Neural cell (in vitro differentiated cells): Measurements from ENCODE around the gene CYCS. TPM values are rescaled to one million over a fixed set of nuclear protein-coding genes. Genes with fewer than 3 reads are reported as not detected.

Source experiments
- H2AFZ ChIP-seq: fragments of 200-600, 300-800 bp; sonication (generic), shearing (Covaris generic); 2 replicates; pipeline ENCODE4 v1.6.0; 2014; ENCODE audit warnings: low read depth, mild to moderate bottlenecking, antibody characterized with exemption, low read length, moderate library complexity
- H3F3A ChIP-seq: fragments of 200-600 bp; shearing (Covaris generic); 2 replicates; pipeline ENCODE4 v1.6.1; 2016; ENCODE audit warnings: mild to moderate bottlenecking, moderate library complexity, mixed read lengths, antibody characterized with exemption, low read length; ENCODE audit not compliant: insufficient read depth, poor library complexity, severe bottlenecking
- H3K27ac ChIP-seq: fragments of 200-600, 300-800 bp; sonication (generic), shearing (Covaris generic); 2 replicates; pipeline ENCODE4 v1.5.1; 2014; ENCODE audit warnings: mild to moderate bottlenecking, low read length, moderate library complexity
- H3K27me3 ChIP-seq: fragments of 300-800, 200-600 bp; sonication (generic), shearing (Covaris generic); 2 replicates; pipeline ENCODE4 v1.6.0; 2014; ENCODE audit warnings: mild to moderate bottlenecking, low read depth, low read length, moderate library complexity; ENCODE audit not compliant: insufficient read depth
- H3K36me3 ChIP-seq: fragments of 300-800, 200-600 bp; sonication (generic), shearing (Covaris generic); 2 replicates; pipeline ENCODE4 v1.5.1; 2014; ENCODE audit warnings: mild to moderate bottlenecking, antibody characterized with exemption, low read length, moderate library complexity; ENCODE audit not compliant: insufficient read depth
- H3K4me2 ChIP-seq: fragments of 300-800, 200-600 bp; sonication (generic), shearing (Covaris generic); 2 replicates; pipeline ENCODE4 v1.6.0; 2014; ENCODE audit warnings: mild to moderate bottlenecking, low read length
- H3K4me3 ChIP-seq: fragments of 300-800, 200-600 bp; sonication (generic), shearing (Covaris generic); 2 replicates; pipeline ENCODE4 v1.5.1; 2014; ENCODE audit warnings: mild to moderate bottlenecking, low read length, moderate library complexity
- H3K79me2 ChIP-seq: fragments of 200-600 bp; shearing (Covaris generic); replicated peaks from 2 replicates; pipeline ENCODE4 v1.6.0; 2014; ENCODE audit warnings: mild to moderate bottlenecking, low read length, moderate library complexity; ENCODE audit not compliant: insufficient read depth
- H3K9ac ChIP-seq: fragments of 300-800, 200-600 bp; sonication (generic), shearing (Covaris generic); 2 replicates; pipeline ENCODE4 v1.6.1; 2016; ENCODE audit warnings: mild to moderate bottlenecking, low read length, mixed read lengths
- H3K9me2 ChIP-seq: fragments of 200-600 bp; shearing (Covaris generic); 2 replicates; pipeline ENCODE4 v1.6.1; 2016; ENCODE audit warnings: mild to moderate bottlenecking, low read length, mixed read lengths; ENCODE audit not compliant: insufficient read depth
- H3K9me3 ChIP-seq: fragments of 200-600, 300-800 bp; sonication (generic), shearing (Covaris generic); 2 replicates; pipeline ENCODE4 v1.6.1; 2016; ENCODE audit warnings: mild to moderate bottlenecking, mixed run types, low read length, moderate library complexity, mixed read lengths
- H4K20me1 ChIP-seq: fragments of 200-600 bp; shearing (Covaris generic); 2 replicates; pipeline ENCODE4 v1.6.1; 2016; ENCODE audit warnings: mild to moderate bottlenecking, mixed run types; ENCODE audit not compliant: insufficient read depth
- EZH2 ChIP-seq: fragments of 200-600, 300-800 bp; shearing (Covaris generic), sonication (generic); IDR thresholded peaks from 2 replicates; pipeline ENCODE4 v1.6.1; 2014; ENCODE audit warnings: antibody characterized with exemption, low read length, borderline replicate concordance, mild to moderate bottlenecking; ENCODE audit not compliant: insufficient read depth, poor library complexity, severe bottlenecking
- MXI1 ChIP-seq: fragments of 450-650 bp; conservative IDR thresholded peaks from 2 replicates; pipeline ENCODE4 v1.6.1; 2014; ENCODE audit warnings: antibody characterized with exemption, mild to moderate bottlenecking; ENCODE audit not compliant: poor library complexity, severe bottlenecking
- TAF1 ChIP-seq: IDR thresholded peaks from 2 replicates; pipeline ENCODE4 v1.6.1; 2012; ENCODE audit warnings: low read depth
- polyA plus RNA-seq: library from polyadenylated mRNA; depleted of rRNA; stranded (reverse); fragments of >200 nt; gene quantifications from 2 replicates; pipeline ENCODE4 v1.2.3, GENCODE V29; 2014

Gene CYCS
- polyA plus RNA-seq, 1 donor from 2014 or later = 198 TPM

GRCh38 chr7:25073451-25073850, 51.6 kb downstream of the CYCS start:
- H3K4me3 ChIP-seq = no peak overlapping the region
- no peaks in the 10 kb centered on the region for H3K9me2 ChIP-seq
- H4K20me1 ChIP-seq = no peaks in the 10 kb centered on the region
- no peaks in the 10 kb centered on the region for H3K9me3 ChIP-seq
- H3K36me3 ChIP-seq = no peaks in the 10 kb centered on the region
- H3F3A ChIP-seq = no peaks in the 10 kb centered on the region
- no peaks in the 10 kb centered on the region for H3K79me2 ChIP-seq
- TF ChIP-seq MXI1 = no peak
- TF ChIP-seq EZH2 = no peak
- no peak for TF ChIP-seq TAF1
- no peak overlapping the region for H3K4me2 ChIP-seq
- no peak overlapping the region for H3K9ac ChIP-seq
- H2AFZ ChIP-seq = no peak overlapping the region
- H3K27me3 ChIP-seq = no peaks in the 10 kb centered on the region
- no peak overlapping the region for H3K27ac ChIP-seq

Other genes with a start within 250 kb of the CYCS start
- 0.26 and 0.68 TPM in 2 replicates for gene OSBPL3, start 145.1 kb downstream of the CYCS start, polyA plus RNA-seq
- gene NPVF, start 103.2 kb upstream of the CYCS start, polyA plus RNA-seq = not detected in 2 replicates